Measurements from ENCODE around the gene INMT. TPM values are rescaled to one million over a fixed set of nuclear protein-coding genes. Genes with fewer than 3 reads are reported as not detected.
A peak's percentile ranks its signal among the peaks of the same experiment; 100 is the strongest.

The INMT gene
- total RNA-seq, 2 donors from 2014 or later: 47.7 to 94.5 TPM

- DNase-seq: no peak
- no peak for ATAC-seq
- intact Hi-C loops (cut with DNase I): no loop called here
Measured at GRCh38 chr7:30726296-30727006, 25.5 kb upstream of the INMT start.

- ATAC-seq (peak in 1 of 2 donors; percentile 70), DNase-seq (no peak)
- intact Hi-C loops (cut with DNase I): no loop called here
Measured at GRCh38 chr7:30727061-30727945, 24.6 kb upstream of the INMT start.

DNA sequence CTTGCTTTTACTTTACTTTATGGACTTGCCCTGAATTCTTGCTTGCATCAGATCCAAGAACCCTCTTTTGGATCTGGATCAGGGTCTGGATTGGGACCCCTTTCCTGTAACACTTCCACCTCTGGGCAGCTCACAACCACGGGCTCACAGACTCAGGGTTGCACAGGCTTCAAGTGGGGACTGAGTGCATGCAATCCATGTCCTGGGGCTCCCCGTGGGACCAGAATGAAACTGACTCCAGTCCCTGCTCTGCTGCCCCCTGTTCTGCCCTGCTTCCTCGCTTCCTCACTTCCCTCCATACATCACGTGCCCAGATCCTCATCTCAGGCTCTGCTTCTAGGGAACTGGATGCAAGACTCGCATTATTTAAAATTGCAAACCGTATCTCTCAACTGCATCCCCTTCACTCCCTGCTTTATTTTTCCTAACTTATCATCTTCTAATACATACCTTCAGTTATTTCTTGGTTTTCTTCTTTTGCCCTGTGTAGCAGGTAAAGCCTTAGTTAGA, 23.3 kb upstream of the INMT start:
- ATAC-seq (no peak), DNase-seq (no peak)
- intact Hi-C loops (cut with DNase I): no loop called here

DNA sequence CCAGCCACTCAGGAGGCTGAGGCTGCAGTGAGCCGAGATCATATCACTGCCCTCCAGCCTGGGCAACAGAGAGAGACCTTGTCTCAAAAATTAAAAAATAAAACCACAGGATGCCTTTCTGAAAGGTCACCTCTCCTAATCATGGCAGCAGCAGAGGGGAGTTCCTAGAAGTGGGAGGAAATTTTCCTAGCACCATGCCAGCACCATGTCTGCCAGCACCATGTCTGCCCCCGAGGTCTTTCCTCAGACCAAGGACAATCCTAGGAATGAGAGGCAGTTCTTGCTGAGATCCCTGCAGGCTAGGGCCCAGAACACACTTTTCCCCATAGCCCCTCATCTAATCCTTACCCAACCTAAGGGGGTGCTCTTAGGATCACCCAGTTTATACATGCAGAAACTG, 22.3 kb upstream of the INMT start:
- intact Hi-C loops (cut with DNase I): no loop called here
- DNase-seq: no peak
- no peak for ATAC-seq

DNA sequence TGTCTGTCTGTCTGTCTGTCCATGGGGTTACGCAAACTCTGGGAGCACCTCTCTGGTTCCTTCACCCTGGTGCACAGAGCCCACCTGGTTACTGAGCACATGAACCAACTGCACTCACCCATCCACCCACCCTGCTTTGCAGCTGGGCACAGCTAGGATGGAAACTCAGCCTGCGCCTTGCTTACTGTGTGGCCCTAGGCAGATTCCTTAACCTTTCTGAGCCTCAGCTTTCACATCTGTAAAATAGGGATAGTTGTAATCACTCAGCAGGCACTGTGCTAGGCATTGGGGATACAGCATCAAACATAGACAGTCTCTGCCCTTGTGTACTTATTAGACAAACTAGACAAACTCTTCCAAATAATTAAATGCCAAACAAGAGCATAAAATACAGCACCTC, 21.8 kb upstream of the INMT start:
- no peak for DNase-seq
- ATAC-seq: no peak
- intact Hi-C loops (cut with DNase I): no loop called here

DNA sequence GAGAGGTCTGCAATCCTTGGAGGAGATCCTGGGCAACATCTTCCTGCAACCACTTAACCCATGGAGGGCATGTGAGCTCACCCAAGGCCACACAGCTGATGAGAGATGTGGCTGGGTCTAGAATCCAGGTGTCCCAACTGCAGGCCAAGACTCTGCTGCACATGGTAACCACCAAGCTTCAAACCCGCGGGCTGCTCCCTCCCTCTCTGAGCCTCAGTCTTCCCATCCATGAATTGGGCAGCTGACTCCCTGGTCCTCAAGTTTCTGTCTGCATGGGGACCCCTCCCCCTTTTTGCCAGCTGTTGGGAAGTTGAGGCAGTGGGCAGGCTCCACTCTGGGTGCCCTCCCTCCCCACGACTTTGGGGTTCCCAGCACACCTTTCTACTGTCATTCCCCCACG, 20.9 kb upstream of the INMT start:
- intact Hi-C loops (cut with DNase I): no loop called here
- DNase-seq (no peak), ATAC-seq (no peak)

GRCh38 chr7:30731581-30731980, 20.4 kb upstream of the INMT start:
- intact Hi-C loops (cut with DNase I): no loop called here
- ATAC-seq (no peak), DNase-seq (no peak)

DNA sequence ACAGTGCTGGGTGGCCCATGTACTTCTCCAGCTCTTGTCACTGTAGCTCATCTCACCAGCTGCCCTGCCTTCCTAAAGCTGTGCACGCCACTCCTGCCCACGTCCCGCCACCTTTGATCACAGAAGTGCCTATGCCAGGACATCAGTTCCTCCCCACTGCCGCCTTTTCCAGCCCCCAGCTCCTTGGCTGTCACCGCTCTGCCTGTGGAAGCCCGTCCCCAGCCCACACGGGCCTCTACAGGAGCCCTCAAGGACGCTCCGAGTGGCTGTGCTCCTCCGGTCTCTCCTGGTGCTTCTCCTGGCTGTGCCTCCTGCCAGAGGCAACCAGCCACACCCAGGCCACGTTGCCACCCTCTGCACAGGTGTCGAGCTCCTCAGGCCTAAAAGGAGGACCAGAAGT, 19.3 kb upstream of the INMT start:
- ATAC-seq (no peak), DNase-seq (no peak)
- intact Hi-C loops (cut with DNase I): no loop called here

DNA sequence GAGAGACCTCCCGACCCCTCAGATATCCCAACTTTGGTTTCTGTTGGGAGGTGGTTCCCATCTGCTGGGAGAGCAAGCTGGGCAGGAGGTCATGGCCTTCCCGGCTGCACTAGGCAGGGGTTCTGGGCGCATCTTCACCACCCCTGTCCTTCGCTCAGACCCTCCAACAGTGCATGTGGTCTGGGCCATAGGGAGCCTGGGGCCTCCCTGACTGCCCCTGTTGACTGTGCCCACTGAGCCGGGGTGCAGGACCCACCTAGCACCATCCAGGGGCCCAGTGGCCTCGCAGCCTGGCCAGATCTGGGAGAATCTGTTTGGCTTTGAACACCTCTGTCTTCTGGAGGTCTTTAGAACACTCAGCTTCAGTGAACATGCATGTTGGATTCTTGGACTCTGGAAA, 18.7 kb upstream of the INMT start:
- no peak for ATAC-seq
- no peak for DNase-seq
- intact Hi-C loops (cut with DNase I): no loop called here

DNA sequence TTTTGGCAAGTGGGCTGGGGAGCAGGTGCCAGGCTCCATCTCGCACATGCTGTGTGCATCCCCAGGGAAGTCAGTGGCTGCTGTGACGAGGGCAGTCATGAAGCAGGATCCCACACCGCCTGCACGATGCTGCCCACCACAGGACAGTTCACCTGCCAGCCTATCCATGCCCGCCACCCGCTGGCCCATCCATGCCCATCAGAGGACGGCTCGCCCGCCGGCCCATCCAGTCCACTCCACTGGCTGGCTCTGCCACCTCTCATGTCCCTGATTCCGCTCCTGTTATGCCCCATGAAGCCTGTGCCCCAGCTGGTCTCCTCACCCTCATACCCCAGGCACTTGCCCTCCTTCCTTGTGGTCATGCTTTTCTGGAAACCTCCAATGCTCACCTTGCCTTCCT, 18.2 kb upstream of the INMT start:
- intact Hi-C loops (cut with DNase I): no loop called here
- DNase-seq (no peak), ATAC-seq (no peak)

- DNase-seq (no peak), ATAC-seq (no peak)
- intact Hi-C loops (cut with DNase I): no loop called here
Measured at GRCh38 chr7:30734497-30734896, 17.4 kb upstream of the INMT start.

- DNase-seq: no peak
- no peak for ATAC-seq
- intact Hi-C loops (cut with DNase I): no loop called here
Measured at GRCh38 chr7:30735631-30736030, 16.3 kb upstream of the INMT start.

DNA sequence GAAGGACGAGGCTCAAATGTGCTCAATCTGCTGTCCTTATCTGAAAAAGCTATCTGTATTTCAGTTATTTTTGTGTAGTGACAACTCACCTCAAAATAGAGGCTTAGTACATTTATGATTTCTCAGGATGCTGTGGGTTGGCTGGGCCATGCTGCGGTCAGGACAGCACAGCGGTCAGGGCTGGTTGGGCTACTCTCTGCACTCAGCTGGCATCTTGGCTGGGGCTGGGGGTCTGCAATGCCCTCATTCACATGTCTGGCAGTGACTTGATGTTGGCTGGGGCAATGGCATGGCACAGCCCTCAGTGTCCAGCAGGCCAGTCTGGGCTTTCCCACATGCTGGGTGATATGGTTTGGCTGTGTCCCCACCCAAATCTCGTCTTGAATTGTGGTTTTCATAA, 15.6 kb upstream of the INMT start:
- DNase-seq: no peak
- ATAC-seq: no peak
- intact Hi-C loops (cut with DNase I): no loop called here

- DNase-seq (no peak), ATAC-seq (no peak)
- intact Hi-C loops (cut with DNase I): no loop called here
Measured at GRCh38 chr7:30738026-30738915, 13.7 kb upstream of the INMT start.

- intact Hi-C loops (cut with DNase I): loop anchor here in 1 of 2 donors (5.0 kb wide), 2 partner anchors 53 to 243 kb away; no protein-coding TSS in a partner anchor
- no peak for ATAC-seq
- no peak for DNase-seq
Measured at GRCh38 chr7:30739691-30740090, 12.2 kb upstream of the INMT start.

- intact Hi-C loops (cut with DNase I): loop anchor here in 1 of 2 donors (5.0 kb wide), 2 partner anchors 52 to 242 kb away; no protein-coding TSS in a partner anchor
- DNase-seq (peak; percentile 79), ATAC-seq (peak; percentile 76 to 79)
Measured at GRCh38 chr7:30740417-30741181, 11.3 kb upstream of the INMT start.

GRCh38 chr7:30741289-30741688, 10.6 kb upstream of the INMT start:
- ATAC-seq: no peak
- intact Hi-C loops (cut with DNase I): loop anchor here in 1 of 2 donors (5.0 kb wide), 2 partner anchors 51 to 241 kb away; no protein-coding TSS in a partner anchor
- DNase-seq: no peak

GRCh38 chr7:30743371-30744074, 8.4 kb upstream of the INMT start:
- ATAC-seq (peak; percentile 43 to 75), DNase-seq (peak; percentile 55)

More at GRCh38 chr7:30743371-30744074, 8.4 kb upstream of the INMT start:
- intact Hi-C loops (cut with DNase I): loop anchor here in 1 of 2 donors (5.0 kb wide), 2 partner anchors 49 to 239 kb away; no protein-coding TSS in a partner anchor
